IMR-90 (cell line): Measurements from ENCODE around the gene HSPA1A.

ENCODE experiments used
- BHLHE40 ChIP-seq: fragments of 150-350 bp; IDR thresholded peaks from 2 replicates; pipeline ENCODE4 v1.6.1; 2016; ENCODE audit warnings: mild to moderate bottlenecking, low read depth, low read length
- CEBPB ChIP-seq: IDR thresholded peaks from 2 replicates; pipeline ENCODE4 v1.6.1; 2012; ENCODE audit warnings: low read depth, low read length, improper control_type of control experiment
- CHD1 ChIP-seq: IDR thresholded peaks from 2 replicates; pipeline ENCODE4 v1.6.1; 2012; ENCODE audit warnings: low read depth, low read length, improper control_type of control experiment
- POLR2A ChIP-seq: IDR thresholded peaks from 2 replicates; pipeline ENCODE4 v1.6.1; 2012; ENCODE audit warnings: mild to moderate bottlenecking, low read depth, low read length
- RAD21 ChIP-seq: IDR thresholded peaks from 2 replicates; pipeline ENCODE4 v1.6.1; 2012; ENCODE audit warnings: low read length, improper control_type of control experiment
- RCOR1 ChIP-seq: IDR thresholded peaks from 2 replicates; pipeline ENCODE4 v1.6.1; 2012; ENCODE audit warnings: mild to moderate bottlenecking, low read length, improper control_type of control experiment; ENCODE audit not compliant: insufficient replicate concordance
- RFX5 ChIP-seq: IDR thresholded peaks from 2 replicates; pipeline ENCODE4 v1.8.0; 2012; ENCODE audit warnings: low read depth, mild to moderate bottlenecking, low read length, moderate library complexity
- USF2 ChIP-seq: fragments of 150-350 bp; IDR thresholded peaks from 2 replicates; pipeline ENCODE4 v1.6.1; 2017; ENCODE audit warnings: mild to moderate bottlenecking, antibody characterized with exemption, low read length, low read depth
- TF ChIP-seq, protein P1 (sequence below): conservative IDR thresholded peaks from 2 replicates; pipeline ENCODE4 v1.5.1; 2012; ENCODE audit warnings: mild to moderate bottlenecking, low read depth, low read length, improper control_type of control experiment

DNA sequence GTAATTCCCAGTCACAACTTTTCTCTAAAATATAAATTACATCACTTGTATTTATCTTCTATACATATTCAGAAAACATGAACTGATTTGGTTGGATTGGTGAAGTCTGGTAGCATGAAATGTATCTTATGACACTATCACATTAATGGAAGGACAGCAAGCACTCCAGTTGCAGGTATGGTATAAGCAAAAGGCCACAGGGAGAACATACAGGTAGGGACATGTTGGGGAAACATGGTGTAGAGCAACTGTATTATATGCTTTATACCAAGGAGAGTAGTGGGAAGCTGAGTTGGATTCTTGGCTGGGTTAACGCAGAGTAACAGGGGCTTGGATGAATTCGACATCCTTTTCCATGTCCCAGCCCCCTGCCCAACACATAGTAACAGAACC lies 18.4 kb upstream of the HSPA1A start:
- no peak for TF ChIP-seq RAD21
- TF ChIP-seq CEBPB: no peak
- no peak for TF ChIP-seq POLR2A
- TF ChIP-seq, protein P1, sequence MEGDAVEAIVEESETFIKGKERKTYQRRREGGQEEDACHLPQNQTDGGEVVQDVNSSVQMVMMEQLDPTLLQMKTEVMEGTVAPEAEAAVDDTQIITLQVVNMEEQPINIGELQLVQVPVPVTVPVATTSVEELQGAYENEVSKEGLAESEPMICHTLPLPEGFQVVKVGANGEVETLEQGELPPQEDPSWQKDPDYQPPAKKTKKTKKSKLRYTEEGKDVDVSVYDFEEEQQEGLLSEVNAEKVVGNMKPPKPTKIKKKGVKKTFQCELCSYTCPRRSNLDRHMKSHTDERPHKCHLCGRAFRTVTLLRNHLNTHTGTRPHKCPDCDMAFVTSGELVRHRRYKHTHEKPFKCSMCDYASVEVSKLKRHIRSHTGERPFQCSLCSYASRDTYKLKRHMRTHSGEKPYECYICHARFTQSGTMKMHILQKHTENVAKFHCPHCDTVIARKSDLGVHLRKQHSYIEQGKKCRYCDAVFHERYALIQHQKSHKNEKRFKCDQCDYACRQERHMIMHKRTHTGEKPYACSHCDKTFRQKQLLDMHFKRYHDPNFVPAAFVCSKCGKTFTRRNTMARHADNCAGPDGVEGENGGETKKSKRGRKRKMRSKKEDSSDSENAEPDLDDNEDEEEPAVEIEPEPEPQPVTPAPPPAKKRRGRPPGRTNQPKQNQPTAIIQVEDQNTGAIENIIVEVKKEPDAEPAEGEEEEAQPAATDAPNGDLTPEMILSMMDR: no peak
- no peak for TF ChIP-seq RFX5
- TF ChIP-seq USF2: no peak
- TF ChIP-seq BHLHE40: no peak
- TF ChIP-seq CHD1: no peak
- TF ChIP-seq RCOR1: no peak
